HG03108 (cell line): ENCODE results near the gene MIB1.
"Not testable (repeated sequence)": the region's sequence is repeated elsewhere in the genome, so short reads cannot be mapped to it uniquely, and the experiment has no call there.

Experiments
- ATAC-seq: cut with Tn5 transposase; IDR thresholded peaks from one replicate; pipeline ENCODE4 v1.9.1; 2021; ENCODE audit warnings: moderate library complexity; ENCODE audit not compliant: unreplicated experiment

The MIB1 gene

DNA sequence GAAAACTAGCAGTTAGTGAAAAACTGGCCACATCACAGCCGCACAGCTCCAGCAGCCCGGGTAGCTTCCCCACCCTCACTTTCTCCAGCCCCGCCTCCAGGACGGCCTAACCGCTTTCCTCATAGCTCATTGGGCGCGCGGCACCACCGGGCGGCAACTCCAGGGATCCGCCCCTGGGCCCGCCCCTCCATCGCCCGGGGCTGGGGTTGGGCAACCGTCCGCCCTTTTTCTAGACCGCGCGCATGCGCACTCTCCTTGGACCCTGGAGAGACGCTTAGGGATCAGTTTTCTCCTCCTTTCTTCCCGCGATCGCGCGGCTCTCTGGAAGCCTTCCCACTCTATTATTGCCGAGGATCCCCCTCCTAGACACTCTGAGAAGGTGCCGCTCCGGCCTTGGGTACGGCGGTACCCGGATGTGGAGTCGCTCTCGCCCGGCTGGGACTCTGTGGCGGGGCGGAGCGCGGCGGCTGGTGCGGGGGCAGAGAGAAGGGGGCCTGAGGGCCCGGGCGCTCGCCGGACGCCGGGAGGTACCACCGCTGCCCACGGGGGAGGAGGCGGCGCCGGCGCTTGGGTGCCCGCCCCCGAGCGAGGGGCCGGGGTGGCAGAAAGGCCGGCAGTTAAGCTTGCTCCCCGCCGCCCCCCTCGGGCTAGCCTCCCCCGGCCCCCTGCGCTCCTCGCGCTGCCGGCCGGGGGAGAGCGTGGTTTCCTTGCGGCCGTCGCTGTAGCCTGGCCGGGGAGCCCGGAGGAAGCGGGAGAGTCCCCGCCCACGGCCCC is at the start of gene MIB1:
Gene MIB1, plus strand, starts transcription at position 255 of the 774 bp plus-strand sequence. CDS start 792 bp downstream, outside the sequence.
- ATAC-seq = peak; percentile 98

DNA sequence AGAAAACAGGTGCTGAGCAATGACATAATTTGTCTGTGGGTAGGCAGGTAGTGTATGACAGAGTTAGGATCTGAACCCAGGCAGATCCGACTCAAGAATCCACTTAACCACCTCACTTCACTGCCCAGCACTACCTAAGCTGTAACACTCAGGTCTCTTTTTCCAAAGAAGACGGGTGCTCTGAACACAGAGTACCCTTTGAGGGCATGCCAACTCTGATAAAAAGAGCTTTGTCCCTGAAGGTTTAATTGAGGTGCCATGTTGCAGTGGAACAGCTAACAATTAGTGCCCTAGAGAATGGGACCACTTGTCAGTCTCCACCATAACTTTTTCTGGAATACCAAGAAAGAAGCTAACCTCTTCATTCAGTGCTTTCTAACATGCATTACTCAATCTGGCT is 47.3 kb upstream of the MIB1 start:
- ATAC-seq = no peak

DNA sequence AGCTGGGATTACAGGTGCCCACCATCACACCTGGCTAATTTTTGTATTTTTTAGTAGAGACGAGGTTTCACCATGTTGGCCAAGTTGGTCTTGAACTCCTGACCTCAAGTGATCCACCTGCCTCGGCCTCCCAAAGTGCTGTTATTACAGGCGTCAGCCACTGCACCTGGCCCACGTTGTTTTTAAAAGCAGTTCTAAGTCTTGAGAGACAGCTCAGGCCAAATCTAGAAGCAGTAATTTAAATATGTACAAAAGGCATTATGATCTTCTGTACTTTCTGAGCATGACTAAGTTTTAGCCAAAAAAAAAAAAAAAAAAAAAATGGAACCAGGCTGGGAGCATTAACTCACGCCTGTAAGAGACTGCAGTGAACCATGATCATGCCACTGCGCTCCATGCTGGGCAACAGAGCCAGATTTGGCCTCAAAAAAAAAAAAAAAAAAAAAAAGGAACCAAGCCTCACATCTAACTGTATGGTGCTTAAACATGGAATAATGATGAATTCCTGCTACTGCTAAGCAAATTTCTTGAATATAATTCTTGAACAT is 40.0 kb upstream of the MIB1 start:
- no peak for ATAC-seq

- no peak for ATAC-seq
Measured at GRCh38 chr18:21701621-21702020, 39.0 kb upstream of the MIB1 start.

DNA sequence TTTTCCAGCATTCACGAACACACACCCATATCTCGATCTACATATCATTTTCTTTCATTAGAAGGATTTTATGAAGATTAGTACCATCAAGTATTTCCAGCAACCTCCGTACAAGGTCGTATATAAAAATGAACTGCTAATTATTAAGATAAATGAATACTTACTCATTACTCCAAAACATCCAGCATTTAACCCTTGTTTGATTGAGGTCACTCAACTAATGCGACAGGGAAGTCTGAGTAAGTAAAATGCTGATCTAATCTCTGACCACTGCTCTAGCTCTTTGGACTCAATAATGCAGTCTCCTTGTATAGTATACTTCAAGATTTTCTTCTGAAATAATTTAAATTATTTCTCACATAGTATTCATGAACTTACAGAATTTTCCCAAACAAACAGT is 38.0 kb upstream of the MIB1 start:
- no peak for ATAC-seq

DNA sequence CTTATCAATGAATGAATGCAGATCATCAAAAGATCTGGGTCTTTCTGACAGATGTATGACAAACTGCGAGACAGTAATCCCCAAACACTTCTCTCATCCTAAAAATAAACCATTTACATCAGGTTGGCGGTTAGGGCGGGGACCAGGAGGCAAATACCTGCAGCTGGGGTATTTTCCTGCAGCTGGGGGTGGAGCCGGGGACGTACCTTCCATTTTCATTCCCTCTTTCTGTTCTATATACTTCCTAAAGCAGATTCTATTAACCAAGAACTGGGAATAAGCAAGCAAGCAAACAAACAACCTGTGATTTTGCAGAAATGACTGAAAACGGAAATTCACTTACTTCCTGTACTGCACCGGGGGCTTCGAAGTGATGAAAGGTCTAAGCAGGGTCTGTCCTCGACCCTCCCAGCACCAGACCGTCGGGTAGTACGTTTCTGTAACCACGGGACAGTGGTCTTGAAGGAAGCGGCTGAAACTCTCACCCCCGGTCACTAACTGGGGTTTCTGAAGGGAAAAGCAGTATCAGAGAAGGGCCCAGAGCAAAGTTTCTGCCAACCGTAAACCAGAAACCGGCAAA is 37.3 kb upstream of the MIB1 start:
- ATAC-seq = no peak

DNA sequence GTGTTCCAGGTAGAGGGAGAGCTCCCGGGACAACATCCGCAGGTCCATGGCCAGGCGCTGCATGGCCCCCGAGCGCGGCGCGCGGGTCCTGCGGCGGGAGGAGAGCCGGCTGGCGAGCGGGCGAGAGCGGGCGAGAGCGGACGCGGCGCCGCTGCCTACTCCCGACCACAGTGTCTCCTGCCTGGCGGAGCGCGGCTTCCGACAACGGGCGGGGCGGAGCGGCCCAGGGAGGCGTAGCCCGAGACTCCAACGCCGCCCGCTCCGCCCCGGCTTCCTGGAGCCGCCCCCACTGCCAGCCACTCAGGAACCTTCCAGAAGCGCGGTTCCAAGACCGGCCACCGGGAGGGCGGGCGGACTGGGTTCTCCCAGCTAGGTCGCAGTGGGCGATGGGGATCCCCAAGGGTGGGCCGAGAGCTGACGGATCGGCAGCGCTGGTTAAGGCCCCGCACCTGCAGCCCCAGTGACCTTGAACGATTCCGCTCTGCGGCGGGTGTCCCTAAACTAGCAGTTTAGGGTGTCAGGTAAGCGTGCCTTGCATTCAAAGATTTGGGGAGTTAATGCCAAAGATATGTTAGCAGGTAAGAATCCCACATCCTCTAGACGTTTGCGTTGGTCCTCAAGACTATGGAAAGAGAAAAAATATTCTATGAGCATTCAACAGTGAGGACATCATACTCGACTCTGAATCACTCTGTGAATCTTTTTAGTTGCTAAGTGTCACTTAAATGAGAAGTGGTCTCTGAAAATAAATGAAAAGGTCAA is 35.8 kb upstream of the MIB1 start, which contains the start of gene ABHD3:
Gene ABHD3, minus strand, starts transcription at position 172 of the 762 bp plus-strand sequence. Its CDS starts 109 bp downstream, at position 63.
- ATAC-seq = peak; percentile 95

- ATAC-seq = no peak
Measured at GRCh38 chr18:21706386-21706865, 34.2 kb upstream of the MIB1 start.

DNA sequence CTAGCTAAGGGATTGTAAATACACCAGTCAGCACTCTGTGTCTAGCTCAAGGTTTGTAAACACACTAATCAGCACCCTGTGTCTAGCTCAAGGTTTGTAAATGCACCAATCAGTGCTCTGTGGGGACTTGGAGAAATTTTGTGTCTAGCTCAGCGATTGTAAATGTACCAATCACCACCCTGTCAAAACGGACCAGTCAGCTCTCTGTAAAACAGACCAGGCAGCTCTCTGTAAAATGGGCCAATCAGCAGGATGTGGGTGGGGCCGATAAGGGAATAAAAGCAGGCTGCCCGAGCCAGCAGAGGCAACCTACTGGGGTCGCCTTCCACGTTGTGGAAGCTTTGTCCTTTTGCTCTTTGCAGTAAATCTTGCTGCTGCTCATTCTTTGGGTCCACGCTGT is 33.5 kb upstream of the MIB1 start:
- ATAC-seq = not testable (repeated sequence)

DNA sequence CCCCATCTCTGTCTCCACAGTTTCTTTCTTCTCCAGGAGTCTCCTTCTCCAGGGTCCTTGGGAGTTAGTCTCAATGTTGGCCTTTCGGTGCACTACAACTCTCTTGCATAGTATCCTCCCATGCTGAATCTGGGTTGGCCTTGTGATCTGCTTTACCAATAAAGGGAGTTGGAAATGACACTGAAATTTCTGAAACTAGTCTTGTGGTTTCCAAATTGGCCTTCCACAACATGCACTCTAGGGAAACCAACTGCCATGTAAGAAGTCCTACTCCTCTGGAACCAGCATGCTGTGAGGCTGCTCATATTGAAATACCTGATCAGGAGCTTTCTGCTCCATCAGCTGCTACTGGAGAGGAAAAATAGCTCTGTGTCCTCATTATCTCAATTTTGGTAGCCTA is 26.1 kb upstream of the MIB1 start:
- no peak for ATAC-seq

DNA sequence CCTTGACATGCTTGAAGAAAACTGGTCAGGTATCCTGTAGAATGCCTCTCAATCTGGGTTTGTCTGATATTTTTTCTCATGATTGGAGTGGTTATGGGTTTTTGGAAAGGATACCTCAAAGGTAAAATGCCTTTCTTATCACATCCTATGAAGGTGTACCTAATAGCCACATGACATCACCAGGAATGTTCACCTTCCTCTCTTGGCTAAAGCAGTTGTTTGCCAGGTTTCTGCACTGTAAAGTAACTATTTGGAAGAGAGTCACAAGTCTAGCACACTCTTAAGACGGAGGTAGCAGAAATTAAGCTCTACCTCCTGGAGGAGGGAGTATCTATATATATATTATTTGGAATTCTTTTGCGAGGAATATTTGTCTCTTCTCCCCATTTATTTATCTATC is 17.9 kb upstream of the MIB1 start:
- ATAC-seq = no peak

- ATAC-seq = no peak
Measured at GRCh38 chr18:21725201-21725600, 15.4 kb upstream of the MIB1 start.

DNA sequence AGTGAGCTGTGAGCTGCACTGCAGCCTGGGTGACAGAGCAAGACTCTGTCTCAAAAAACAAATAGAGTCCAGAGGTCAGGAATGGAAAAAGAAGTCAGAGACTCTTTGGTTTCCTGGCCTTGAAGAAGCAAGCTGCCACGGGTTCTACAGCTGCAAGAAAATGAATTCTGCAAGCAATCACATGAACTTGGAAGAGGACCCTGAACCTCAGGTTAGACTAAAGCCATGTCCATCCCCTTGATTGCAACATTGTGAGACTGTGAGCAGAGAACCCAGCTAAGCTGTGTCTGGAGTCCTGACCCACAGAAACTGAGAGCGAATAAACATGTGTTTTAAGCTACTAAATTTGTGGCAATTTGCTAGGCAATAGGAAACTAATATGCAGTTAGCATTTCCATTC is 12.9 kb upstream of the MIB1 start:
- ATAC-seq = no peak

DNA sequence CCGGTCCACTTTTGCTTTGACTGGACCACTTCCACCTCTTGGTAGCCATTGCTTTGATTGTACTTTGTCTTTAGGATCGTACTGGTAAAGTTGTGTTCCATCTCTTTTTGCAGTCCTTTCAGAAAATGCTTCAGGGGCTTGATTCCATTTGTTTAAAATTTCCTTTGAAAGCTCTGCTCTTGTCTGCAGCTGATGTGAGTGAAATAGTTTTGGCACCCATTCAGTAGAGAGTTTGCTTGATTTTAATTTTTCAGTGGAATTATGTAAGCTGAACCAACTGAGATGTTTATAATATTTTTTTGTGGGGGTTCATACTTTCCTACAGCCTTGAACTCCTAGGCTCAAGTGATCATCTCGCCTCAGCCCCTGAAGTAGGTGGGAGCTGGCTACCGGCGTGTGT is 7.6 kb upstream of the MIB1 start:
- no peak for ATAC-seq

DNA sequence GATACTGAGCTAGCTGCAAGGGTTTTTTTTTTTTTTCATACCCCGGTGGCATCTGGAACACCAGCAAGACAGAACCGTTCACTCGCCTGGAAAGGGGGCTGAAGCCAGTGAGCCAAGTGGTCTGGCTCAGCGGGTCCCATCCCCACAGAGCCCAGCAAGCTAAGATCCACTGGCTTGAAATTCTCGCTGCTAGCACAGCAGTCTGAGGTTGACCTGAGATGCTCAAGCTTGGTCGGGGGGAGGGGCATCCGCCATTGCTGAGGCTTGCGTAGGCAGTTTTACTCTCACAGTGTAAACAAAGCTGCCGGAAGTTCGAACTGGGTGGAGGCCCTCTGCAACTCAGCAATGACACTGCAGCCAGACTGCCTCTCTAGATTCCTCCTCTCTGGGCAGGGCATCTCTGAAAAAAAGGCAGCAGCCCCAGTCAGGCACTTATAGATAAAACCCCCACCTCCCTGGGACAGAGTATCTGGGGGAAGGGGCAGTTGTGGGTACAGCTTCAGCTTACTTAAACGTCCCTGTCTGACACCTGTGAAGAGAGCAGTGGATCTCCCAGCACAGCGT is 5.1 kb upstream of the MIB1 start:
- no peak for ATAC-seq

DNA sequence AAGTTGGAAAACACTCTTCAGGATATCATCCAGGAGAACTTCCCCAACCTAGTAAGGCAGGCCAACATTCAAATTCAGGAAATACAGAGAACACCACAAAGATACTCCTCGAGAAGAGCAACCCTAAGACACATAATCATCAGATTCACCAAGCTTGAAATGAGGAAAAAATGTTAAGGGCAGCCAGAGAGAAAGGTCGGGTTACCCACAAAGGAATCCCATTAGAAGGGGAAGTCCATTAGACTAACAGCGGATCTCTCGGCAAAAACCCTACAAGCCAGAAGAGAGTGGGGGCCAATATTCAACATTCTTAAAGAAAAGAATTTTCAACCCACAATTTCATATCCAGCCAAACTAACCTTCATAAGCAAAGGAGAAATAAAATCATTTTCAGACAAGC is 3.7 kb upstream of the MIB1 start:
- ATAC-seq = not testable (repeated sequence)

DNA sequence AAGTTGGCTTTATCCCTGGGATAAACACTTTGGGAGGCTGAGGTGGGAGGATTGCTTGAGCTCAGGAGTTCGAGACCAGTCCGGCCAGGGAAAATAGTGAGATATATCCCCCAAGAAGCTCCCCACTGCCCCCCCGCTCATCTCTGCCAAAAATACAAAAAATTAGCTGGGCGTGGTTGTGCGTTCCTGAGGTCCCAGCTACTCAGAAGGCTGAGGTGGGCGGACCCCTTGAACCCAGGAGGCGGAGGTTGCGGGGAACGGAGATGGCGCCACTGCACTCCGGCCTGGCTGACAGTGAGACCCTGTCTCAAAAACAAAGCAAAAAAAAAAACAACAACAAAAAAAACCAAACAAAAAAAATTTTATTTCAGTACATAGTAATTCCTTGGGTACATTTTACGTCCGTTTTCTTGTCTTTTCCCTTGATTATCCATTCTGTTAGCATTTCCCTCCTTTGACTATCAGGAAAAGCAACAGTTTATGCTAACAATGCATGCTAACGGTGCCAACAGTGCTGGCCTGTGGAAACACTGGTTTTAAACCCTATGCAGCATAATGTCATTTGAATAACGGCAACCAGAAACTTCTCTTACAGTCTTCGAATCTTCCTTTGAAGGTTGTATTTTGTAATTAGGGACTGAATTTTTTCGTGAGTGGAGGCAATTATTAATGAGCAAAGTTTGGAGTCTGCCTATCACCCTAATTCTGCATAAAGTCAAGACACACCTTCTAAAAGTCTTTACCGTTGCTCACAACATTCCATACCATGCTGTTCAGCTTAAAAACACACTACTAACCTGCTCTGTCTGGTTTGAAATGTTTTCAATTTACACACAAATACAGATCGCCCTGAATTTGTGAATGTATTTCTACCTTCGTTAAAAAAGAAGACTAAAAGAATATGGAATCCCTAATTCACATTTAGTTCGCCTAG is 721 bp upstream of the MIB1 start:
- peak; percentile 2 for ATAC-seq

GRCh38 chr18:21741312-21741561 is 645 bp downstream of the MIB1 start:
- no peak for ATAC-seq

- peak; percentile 4 for ATAC-seq
Measured at GRCh38 chr18:21741562-21742314, 1.1 kb downstream of the MIB1 start.

- no peak for ATAC-seq
Measured at GRCh38 chr18:21742315-21742687, 1.7 kb downstream of the MIB1 start.
